ENCODE data around the gene CPA2.
"Not testable (repeated sequence)": the region's sequence is repeated elsewhere in the genome, so short reads cannot be mapped to it uniquely, and the experiment has no call there.

Gene CPA2

DNA sequence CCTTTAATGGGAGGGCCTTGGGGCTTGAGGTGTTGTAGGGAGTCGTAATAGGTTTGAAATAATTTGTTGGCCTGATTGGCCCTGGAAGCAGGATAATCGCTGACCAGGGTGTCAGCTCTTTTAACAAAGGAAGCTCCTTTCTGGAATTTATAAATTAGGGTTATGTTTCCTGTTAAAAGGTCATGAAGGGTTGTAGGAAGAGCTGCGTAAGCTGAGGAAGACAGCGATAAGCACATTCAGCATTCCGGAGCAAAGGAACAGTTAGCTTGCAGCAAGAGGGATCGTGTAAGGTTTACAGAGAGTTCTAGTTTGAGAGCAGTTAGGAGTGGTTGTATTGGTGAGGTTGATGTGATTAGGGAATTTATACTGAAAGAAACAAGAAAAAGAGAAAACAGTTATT lies 47.6 kb downstream of the CPA2 start:
- no peak for DNase-seq (ENCODE audit: low read depth)

DNA sequence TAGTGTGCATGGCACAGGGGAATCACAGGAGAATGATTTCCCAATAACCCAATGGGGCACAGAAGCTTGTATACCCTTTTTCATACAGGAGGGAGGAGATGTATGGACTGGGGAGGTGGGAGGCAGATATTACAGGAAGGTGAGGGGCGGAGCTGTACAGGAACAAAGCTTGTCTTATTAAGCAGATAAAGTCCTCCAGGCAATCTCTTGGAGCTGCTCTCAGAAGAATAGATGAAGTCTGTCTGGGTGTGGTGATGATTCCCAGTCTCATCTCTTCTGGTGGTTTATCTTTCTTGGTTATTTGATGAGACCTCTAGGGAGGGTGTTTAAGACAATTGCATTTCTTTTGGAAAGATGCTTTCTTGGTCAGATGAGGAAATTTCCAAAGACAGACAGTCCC lies 52.9 kb downstream of the CPA2 start:
- DNase-seq (ENCODE audit: low read depth), result no peak

DNA sequence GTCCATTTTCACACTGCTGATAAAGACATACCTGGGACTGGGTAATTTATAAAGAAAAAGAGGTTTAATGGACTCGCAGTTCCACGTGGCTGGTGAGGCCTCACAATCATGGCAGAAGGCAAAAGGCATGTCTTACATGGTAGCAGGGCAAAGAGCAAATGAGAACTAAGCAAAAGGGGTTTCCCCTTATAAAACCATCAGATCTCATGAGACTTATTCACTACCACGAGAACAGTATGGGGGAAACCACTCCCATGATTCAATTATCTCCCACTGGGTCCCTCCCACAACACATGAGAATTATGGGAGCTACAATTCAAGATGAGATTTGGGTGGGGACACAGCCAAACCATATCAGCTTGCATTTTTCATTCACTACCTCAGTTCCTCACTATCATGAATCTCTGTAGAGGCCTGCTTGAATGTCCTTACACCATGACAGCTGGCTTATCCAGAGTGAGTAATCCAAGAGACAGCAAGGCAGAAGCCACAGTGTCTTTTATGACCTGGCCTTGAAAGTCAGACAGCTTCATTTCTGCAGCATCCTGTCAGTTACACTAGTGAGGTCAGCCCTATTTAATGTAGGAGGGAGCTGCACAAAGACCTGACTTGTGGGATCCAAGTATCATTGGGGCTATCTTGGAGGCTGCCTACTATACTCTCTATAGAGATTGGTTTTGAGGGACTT lies 55.0 kb downstream of the CPA2 start:
- DNase-seq (ENCODE audit: low read depth), result not testable (repeated sequence)

DNA sequence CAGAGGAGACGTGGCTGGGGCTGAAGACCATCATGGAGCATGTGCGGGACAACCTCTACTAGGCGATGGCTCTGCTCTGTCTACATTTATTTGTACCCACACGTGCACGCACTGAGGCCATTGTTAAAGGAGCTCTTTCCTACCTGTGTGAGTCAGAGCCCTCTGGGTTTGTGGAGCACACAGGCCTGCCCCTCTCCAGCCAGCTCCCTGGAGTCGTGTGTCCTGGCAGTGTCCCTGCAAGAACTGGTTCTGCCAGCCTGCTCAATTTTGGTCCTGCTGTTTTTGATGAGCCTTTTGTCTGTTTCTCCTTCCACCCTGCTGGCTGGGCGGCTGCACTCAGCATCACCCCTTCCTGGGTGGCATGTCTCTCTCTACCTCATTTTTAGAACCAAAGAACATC lies 56.0 kb downstream of the CPA2 start:
- DNase-seq (ENCODE audit: low read depth), result no peak

DNA sequence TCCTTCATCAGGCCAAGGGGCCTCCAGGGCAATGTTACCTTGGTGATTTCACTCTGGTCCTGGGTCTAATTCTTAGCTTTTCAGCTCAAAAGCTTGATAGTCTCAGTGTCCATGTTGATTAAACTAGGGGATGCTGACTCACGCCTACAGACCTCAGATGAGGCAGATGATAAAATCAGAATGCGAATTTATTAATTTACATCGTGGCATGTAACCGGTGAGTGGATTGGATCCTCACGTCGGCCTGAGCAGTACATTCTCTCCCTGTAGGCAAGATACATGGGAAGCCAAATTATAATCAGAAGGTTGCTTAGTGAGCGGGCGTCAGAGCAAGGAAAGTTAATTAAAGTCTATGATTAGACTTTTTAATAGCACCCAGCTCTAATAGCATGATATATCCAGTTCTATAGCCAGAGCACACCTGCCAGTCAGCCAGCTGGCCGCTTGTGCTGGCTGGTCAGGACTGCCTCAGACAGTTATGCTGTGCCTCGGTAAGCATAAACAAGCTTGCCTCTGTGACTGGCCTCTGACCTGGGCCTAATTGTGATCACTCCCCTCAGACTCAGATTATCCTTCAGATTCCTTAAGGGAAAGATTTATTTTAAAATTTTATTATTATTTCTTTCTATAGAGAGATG lies 57.8 kb downstream of the CPA2 start:
- no peak for DNase-seq (ENCODE audit: low read depth)

DNA sequence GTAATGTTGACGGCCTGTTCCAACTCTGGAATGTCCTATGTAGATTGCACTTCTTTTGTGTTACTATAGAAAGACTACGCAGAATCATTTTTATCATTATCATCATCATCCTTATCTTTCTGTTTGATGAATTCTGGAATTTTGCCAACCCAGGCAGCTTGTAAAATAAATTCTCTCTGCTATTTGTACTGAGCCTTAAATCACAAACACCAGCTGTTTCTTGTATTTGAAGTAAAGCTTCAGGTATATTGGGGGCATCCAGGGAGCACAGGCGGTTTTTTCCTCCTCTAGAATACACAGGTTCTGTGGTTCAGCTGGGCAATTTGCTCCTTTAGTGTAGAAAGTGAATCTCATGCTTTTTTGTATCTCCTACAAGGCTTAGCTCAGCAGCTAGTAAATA lies 63.0 kb downstream of the CPA2 start:
- no peak for DNase-seq (ENCODE audit: low read depth)

DNA sequence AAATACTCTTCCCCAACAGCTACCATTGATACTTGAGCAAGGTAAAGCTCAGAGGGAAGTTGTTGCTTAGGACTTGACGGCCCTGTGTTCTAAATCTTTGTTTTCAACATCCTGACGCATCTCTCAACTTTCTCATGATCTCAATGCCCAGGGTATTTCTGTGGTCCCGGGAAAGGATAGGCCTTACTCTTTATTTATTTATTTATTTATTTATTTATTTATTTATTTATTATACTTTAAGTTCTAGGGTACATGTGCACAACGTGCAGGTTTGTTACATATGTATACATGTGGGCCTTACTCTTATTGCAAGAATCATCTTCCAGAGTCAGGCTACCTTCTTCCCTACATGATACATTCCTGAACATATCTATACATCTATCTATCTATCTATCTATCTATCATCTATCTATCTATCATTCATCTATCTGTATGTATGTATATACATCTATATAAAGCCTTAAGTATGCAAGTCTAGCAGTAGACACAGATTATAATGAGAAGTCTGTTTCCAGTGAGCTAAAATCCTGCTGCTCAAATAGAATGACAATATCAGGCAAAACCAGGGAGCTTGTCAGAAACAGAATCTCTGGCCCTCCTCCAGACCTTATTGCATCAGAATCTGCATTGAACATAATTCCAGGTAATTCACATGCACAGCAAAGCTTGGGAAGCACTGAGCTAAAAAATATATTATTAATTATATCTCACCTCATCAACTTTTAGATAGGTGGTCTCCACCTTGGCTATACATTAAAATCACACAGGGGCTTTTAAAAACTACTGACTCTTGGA lies 65.8 kb downstream of the CPA2 start:
- DNase-seq (ENCODE audit: low read depth), result no peak

DNA sequence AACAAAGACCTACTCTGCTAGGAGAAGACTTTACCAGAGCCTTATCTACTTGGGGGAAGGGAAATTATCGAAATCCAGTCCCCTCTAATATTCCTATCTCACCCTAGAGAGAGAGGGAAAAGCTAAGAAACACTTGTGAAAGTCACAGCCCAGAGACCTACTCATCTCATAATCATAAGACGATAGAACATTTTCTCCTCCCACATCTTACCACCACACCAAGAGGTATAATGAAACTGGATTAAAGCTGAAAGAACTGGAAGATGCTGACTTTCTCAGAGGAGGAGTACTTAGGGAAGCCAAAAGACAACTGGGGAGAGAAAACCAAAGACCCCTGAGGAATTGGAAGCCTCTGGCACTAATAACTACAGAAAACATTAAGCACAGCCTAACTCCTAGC lies 67.2 kb downstream of the CPA2 start:
- DNase-seq (ENCODE audit: low read depth), result no peak

DNA sequence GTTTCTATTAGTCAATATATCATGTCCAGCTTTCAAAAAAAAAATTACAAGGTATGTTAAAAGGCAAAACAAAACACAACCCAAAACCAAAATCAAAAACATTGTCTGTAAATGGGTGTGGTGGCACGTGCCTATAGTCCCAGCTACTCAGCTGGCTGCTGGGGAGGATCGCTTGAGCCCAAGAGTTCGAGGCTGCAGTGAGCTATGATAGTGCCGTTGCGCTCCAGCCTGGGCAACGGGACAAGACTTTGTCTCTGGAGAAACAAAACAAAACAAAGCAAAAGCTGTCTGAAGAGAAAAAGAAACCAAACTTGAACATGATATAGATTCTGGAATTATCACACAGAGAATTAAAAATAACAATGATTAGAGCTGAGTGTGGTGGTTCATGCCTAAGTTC lies 67.6 kb downstream of the CPA2 start:
- DNase-seq (ENCODE audit: low read depth), result no peak

DNA sequence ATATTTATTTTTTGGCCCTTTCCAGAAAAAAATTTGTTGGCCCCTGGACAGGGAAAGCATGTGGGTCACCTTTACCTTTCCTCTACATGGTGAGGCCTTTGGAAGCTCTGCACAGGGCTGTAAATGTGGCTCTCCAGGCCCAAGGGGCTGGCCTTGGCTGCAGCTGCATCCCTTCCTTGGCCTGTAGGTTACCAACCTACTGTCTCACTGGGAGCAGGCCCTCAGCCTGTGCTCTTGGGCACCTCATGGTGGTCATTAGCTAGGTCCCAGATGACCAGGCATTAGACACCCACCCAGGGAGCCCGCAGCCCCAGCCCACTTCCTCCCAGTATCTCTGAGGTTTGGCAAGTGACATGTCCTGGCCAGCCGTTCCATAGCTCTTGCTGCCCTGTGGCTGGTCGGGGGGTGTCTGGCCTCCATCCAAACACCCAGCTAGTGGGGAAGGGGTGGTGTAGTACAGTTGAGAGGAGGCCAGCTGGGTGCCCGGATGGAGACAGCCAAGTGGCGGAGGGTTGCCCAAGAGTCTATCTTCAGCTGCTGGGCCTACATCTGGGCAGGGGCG lies 70.8 kb downstream of the CPA2 start:
- no peak for DNase-seq (ENCODE audit: low read depth)

DNA sequence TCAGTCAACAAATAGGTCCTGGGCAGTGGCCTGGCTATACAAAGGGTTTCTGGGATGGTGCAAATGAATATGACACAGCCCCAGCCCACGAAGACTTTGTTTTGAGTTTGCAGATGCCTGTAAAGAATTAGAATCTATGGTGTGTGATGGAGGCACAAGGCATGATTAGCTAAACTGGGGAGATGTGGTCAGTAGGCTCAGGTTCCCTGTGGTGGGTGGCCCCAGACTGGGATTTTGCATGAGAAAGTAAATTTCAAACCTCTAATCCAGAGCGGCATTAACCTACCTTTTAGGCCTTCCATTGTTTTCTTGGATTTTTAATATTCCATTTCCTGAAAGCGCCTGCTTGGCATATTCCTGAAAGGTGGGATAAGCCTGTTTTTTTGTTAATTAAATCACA lies 71.6 kb downstream of the CPA2 start:
- no peak for DNase-seq (ENCODE audit: low read depth)
